ENCODE results near the gene SAMHD1.

The SAMHD1 gene

DNA sequence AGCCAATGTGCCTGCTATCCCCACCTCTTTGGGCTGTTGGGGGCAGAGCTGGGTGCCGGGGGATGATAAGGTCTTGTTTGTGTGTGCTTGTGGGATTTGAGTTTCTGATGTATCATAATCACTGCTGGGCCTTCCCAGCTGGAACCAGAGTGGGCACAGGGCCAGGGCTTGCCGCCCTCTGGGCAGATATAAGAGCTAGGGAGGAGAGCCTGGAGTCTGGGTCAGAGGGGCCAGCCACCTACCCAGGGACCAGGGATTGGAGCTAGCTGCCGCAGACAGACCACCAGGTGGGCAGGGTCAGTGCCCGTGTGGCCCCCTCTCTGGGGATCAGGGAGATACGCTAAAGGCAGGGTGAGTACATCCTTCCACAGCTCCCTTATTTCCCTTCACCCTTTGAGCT lies 78.7 kb downstream of the SAMHD1 start:
- DNase-seq (ENCODE audit: extremely low read depth, insufficient read length): no peak
- H3K27me3 ChIP-seq (replicated peaks; ENCODE audit: control insufficient read depth, insufficient read depth, low read length): no peaks in the 10 kb centered on the region
- TF ChIP-seq, protein P1, sequence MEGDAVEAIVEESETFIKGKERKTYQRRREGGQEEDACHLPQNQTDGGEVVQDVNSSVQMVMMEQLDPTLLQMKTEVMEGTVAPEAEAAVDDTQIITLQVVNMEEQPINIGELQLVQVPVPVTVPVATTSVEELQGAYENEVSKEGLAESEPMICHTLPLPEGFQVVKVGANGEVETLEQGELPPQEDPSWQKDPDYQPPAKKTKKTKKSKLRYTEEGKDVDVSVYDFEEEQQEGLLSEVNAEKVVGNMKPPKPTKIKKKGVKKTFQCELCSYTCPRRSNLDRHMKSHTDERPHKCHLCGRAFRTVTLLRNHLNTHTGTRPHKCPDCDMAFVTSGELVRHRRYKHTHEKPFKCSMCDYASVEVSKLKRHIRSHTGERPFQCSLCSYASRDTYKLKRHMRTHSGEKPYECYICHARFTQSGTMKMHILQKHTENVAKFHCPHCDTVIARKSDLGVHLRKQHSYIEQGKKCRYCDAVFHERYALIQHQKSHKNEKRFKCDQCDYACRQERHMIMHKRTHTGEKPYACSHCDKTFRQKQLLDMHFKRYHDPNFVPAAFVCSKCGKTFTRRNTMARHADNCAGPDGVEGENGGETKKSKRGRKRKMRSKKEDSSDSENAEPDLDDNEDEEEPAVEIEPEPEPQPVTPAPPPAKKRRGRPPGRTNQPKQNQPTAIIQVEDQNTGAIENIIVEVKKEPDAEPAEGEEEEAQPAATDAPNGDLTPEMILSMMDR (IDR thresholded peaks at IDR 0.05; ENCODE audit: insufficient read depth, low read length, poor library complexity, severe bottlenecking): no peak
- no peak overlapping the region for H3K4me3 ChIP-seq (replicated peaks; ENCODE audit: low read depth, low read length)
- no peaks in the 10 kb centered on the region for H3K36me3 ChIP-seq (ENCODE audit: control insufficient read depth, insufficient read depth, low read length)

DNA sequence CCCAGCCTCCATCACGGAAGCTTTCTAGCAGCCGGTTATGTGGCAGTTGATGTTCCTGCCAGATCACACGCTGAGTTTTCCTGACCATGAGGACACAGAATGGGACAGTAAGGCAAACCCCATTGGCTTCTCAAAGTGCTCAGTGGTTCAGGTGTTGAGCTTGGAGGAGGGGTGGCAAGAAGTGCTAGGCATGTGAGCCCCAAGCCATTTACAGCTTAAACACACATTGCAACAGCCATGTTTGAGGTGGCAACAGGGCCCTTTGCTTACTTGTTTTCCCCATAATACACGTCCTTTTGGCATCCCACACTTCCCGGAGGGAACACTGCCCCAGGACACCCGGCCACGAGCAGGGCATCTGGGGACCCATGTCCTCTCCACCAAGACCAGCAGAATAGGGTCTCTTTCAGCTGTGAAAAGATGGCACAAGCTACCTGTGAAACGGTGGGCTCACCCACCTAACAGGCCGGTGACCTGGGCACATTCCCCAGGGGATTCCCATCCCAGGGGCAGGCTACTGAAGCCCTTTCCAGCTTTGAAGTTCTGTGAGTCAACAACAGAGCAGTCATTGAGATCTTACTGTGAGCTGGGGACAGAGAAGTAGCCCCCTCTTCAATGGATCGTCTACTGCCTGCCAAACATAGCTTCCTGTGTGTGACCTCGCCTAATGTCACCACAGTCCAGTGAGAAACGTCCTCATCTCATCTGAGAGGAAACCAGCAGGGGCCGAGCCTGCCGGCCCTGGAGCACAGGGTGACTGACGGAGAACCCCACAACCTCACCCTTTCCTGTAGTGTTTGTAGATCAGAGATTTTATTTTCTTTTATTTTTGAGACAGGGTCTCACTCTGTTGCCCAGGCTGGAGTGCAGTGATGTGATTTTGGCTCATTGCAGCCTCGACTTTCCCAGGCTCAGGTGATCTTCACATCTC lies 79.6 kb downstream of the SAMHD1 start:
- TF ChIP-seq, protein P1 (IDR thresholded peaks at IDR 0.05; ENCODE audit: insufficient read depth, low read length, poor library complexity, severe bottlenecking): no peak
- Histone ChIP-seq H3K4me3 (replicated peaks; ENCODE audit: low read depth, low read length) (no peak overlapping the region), H3K27me3 (replicated peaks; ENCODE audit: control insufficient read depth, insufficient read depth, low read length) (no peaks in the 10 kb centered on the region), H3K36me3 (ENCODE audit: control insufficient read depth, insufficient read depth, low read length) (no peaks in the 10 kb centered on the region)
- no peak for DNase-seq (ENCODE audit: extremely low read depth, insufficient read length)

DNA sequence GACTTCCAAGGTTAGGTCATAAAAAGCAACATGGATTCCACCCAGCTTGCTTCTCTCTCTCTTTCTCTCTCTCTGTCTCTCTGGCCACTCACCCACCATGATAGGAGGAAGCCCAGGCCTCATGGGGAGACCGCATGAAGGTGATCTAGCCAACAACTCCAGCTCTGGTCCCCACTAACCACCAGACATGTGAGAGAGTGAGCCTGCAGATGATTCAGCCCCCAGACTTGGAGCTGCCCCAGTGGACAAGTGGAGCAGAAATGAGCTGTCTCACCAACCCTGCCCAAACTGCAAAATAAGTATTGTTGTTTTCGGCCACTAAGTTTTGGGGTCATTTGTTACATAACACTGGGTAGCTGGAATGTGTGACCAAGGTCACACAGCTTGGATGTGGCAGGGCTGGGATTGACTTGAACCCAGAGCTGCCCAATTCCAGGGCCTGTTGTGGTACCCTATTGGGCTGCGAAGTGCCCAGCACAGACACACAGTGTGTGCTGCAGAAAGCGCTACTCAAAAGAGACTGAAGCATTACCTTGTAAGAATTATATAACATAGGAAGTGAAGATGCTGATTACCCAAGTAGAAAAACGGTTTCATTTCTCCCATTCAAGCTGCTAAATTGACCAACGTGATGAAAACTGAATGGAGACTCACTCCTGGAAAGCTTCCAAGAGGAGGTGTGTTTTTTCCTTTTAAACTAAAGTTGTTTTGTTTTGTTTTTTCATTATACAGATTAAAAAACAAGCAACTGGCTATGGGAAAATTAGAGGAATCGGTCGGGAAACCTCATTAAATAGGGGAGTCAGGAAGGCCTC lies 84.6 kb downstream of the SAMHD1 start:
- no peak for DNase-seq (ENCODE audit: extremely low read depth, insufficient read length)
- TF ChIP-seq, protein P1 (IDR thresholded peaks at IDR 0.05; ENCODE audit: insufficient read depth, low read length, poor library complexity, severe bottlenecking): no peak

DNA sequence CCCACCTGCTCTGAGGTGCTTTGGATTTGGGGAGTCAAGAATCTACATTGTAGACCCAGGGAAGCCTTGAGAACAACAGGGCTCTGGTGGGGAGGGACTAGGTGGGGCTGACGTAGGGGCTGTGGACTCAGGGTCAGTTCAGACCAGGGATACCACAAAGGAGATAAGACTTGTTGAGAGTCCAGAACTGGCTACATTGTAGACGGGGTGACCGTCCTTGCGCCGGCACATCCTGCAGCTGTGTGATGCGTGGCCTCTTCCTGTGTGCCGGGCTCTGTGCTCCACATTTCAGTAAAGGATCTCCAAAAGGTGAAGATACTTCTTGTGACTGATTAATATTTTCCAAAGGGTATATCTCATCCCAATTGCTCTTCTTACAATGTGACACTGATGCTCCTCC lies 85.3 kb downstream of the SAMHD1 start:
- Histone ChIP-seq H3K36me3 (ENCODE audit: control insufficient read depth, insufficient read depth, low read length) (no peaks in the 10 kb centered on the region), H3K4me3 (replicated peaks; ENCODE audit: low read depth, low read length) (no peak overlapping the region), H3K27me3 (replicated peaks; ENCODE audit: control insufficient read depth, insufficient read depth, low read length) (no peaks in the 10 kb centered on the region)
- TF ChIP-seq, protein P1 (IDR thresholded peaks at IDR 0.05; ENCODE audit: insufficient read depth, low read length, poor library complexity, severe bottlenecking): no peak
- no peak for DNase-seq (ENCODE audit: extremely low read depth, insufficient read length)

More for the DNA sequence above, 84.6 kb downstream of the SAMHD1 start:
- Histone ChIP-seq H3K4me3 (replicated peaks; ENCODE audit: low read depth, low read length) (no peak overlapping the region), H3K27me3 (replicated peaks; ENCODE audit: control insufficient read depth, insufficient read depth, low read length) (no peaks in the 10 kb centered on the region), H3K36me3 (ENCODE audit: control insufficient read depth, insufficient read depth, low read length) (no peaks in the 10 kb centered on the region)

DNA sequence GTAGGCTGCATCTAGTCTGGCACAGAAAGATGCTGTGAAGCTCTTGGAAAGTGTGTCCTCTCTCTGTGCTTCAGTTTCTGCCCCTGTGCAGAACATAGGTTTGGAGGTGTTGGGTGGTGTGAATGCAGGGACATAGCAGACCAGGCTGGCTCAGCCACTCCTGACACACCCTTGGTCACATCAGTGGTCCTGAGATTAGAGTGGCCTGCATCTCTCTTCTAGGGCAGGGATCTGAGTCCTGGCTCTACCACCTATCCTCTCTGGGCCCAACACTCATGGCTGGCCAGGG lies 85.7 kb downstream of the SAMHD1 start:
- TF ChIP-seq, protein P1 (IDR thresholded peaks at IDR 0.05; ENCODE audit: insufficient read depth, low read length, poor library complexity, severe bottlenecking): no peak
- Histone ChIP-seq H3K27me3 (replicated peaks; ENCODE audit: control insufficient read depth, insufficient read depth, low read length) (no peaks in the 10 kb centered on the region), H3K4me3 (replicated peaks; ENCODE audit: low read depth, low read length) (no peak overlapping the region), H3K36me3 (ENCODE audit: control insufficient read depth, insufficient read depth, low read length) (no peaks in the 10 kb centered on the region)
- DNase-seq (ENCODE audit: extremely low read depth, insufficient read length): no peak

Data from GM06990 (cell line).